ENCODE measurements around the gene GABRA5. TPM values are rescaled to one million over a fixed set of nuclear protein-coding genes. Genes with fewer than 3 reads are reported as not detected.

Gene GABRA5
- total RNA-seq, 1 experiment from 2014 or later = 4.9 TPM

GRCh38 chr15:26974120-26974780 is 107.4 kb downstream of the GABRA5 start:
- Histone ChIP-seq H3K9me3 (ENCODE audit: control insufficient read depth, low read depth, low read length) (no peaks in the 10 kb centered on the region), H3K27me3 (ENCODE audit: insufficient read depth, low read length) (peaks cover 24% of the 10 kb centered on the region), H2BK15ac (ENCODE audit: low read depth, low read length) (no peak overlapping the region), H3K23me2 (ENCODE audit: insufficient read length, low read depth, low read length, poor library complexity, severe bottlenecking) (peaks cover 4% of the 10 kb centered on the region), H2BK12ac (ENCODE audit: insufficient read length, low read depth, low read length) (no peak overlapping the region), H4K20me1 (ENCODE audit: control insufficient read depth, insufficient read depth, insufficient read length) (no peaks in the 10 kb centered on the region), H4K8ac (replicated peaks; ENCODE audit: insufficient read length, low read depth, low read length) (no peak overlapping the region), H3K9ac (ENCODE audit: extremely low read depth, insufficient read length, low read length) (no peak overlapping the region), H3K4ac (ENCODE audit: low read depth, low read length) (no peak overlapping the region), H3K4me2 (ENCODE audit: insufficient read depth, insufficient read length, low read length) (no peak overlapping the region), H3K4me1 (ENCODE audit: insufficient read depth, low read length) (no peaks in the 10 kb centered on the region; the same call in 1 of the 2 replicates), H3K27ac (ENCODE audit: insufficient read length, low read depth, low read length) (no peak overlapping the region), H3K14ac (ENCODE audit: insufficient read depth, low read length) (no peak overlapping the region), H2BK5ac (ENCODE audit: insufficient read length, low read length) (no peak overlapping the region), H3K79me2 (ENCODE audit: insufficient read depth, low read length) (no peaks in the 10 kb centered on the region), H2BK20ac (ENCODE audit: low read depth, low read length, poor library complexity, severe bottlenecking) (no peak overlapping the region), H3K23ac (ENCODE audit: insufficient read length, low read depth, low read length) (no peak overlapping the region), H3K56ac (ENCODE audit: insufficient read length, low read depth, low read length) (no peak overlapping the region), H3T11ph (ENCODE audit: low read length) (no peak overlapping the region), H3K18ac (ENCODE audit: insufficient read length, low read depth, low read length) (no peak overlapping the region), H3K79me1 (ENCODE audit: insufficient read depth, low read depth, low read length, poor library complexity, severe bottlenecking) (no peaks in the 10 kb centered on the region), H4K91ac (ENCODE audit: insufficient read length, low read depth, low read length) (no peak overlapping the region), H4K5ac (ENCODE audit: insufficient read length, low read depth, low read length) (no peak overlapping the region), H2BK120ac (ENCODE audit: low read depth, low read length, poor library complexity, severe bottlenecking) (no peak overlapping the region), H2AK5ac (ENCODE audit: insufficient read length, low read length) (no peak overlapping the region), H2AFZ (ENCODE audit: low read length) (no peak overlapping the region)
- H3K4me3 Mint-ChIP-seq = no peak overlapping the region
- no peaks in the 10 kb centered on the region for H3K36me3 Mint-ChIP-seq (ENCODE audit: insufficient read depth in 1 of 3, low read depth in 3 of 3)
- H3K9me3 Mint-ChIP-seq = peaks cover 0 to 2% of the 10 kb centered on the region in 2 experiments; a peak in 1 of 5 replicates
- H3K27ac Mint-ChIP-seq = no peak overlapping the region
- peak; percentile 64 for DNase-seq
- TF ChIP-seq CTCF (conservative IDR thresholded peaks at IDR 0.05) = peak; percentile 82
- no CpG with 5 or more reads among the region's 9 CpGs for WGBS (ENCODE audit: extremely low coverage, insufficient read length, low lambda C conversion rate)
- peaks cover 13 to 15% of the 10 kb centered on the region in 2 experiments; a peak in 3 of 4 replicates for H3K4me1 Mint-ChIP-seq
- H3K27me3 Mint-ChIP-seq (ENCODE audit: low read depth) = peaks cover 61% of the 10 kb centered on the region
